SK-N-SH (cell line): ENCODE results near the gene LPXN. TPM values are rescaled to one million over a fixed set of nuclear protein-coding genes. Genes with fewer than 3 reads are reported as not detected.
A peak's percentile ranks its signal among the peaks of the same experiment; 100 is the strongest.

Experiments
- CTCF ChIA-PET: fragments of 300-600, 350-600 bp; formaldehyde crosslinking; extraction: SDS; loops from one replicate; lab custom pipeline; 2021; lab: Yijun Ruan, JAX
- POLR2A ChIA-PET: fragments of 350-600 bp; sonication (Branson Sonifier 250); formaldehyde crosslinking; extraction: SDS; loops from one replicate; lab custom pipeline; 2020; ENCODE audit warnings: antibody characterized with exemption, inconsistent platforms; lab: Yijun Ruan, JAX
- DNase-seq: peaks from one replicate; pipeline ENCODE4 v3.0.0; 2012
- H2AFZ ChIP-seq: fragments of 200-600 bp; sonication (generic); 2 replicates; pipeline ENCODE4 v1.8.1; 2016; ENCODE audit warnings: antibody characterized with exemption, mild to moderate bottlenecking, low read depth
- H3F3A ChIP-seq: fragments of 200-600 bp; sonication (generic); replicated peaks from 2 replicates; pipeline ENCODE3; 2016; ENCODE audit warnings: antibody characterized with exemption, mild to moderate bottlenecking; ENCODE audit not compliant: insufficient read depth
- H3K27ac ChIP-seq, 2 experiments: fragments of 200-500 bp in 1 of 2; fragments of 200-600 bp in 1 of 2; sonication (Bioruptor generic) in 1 of 2; sonication (generic), shearing (Covaris generic) in 1 of 2; 2 replicates each; pipeline versions ENCODE4 v1.5.1 to v1.6.1; 2014 to 2016; ENCODE audit warnings: low read depth in 2 of 2, inconsistent platforms in 1 of 2, low read length in 1 of 2, mild to moderate bottlenecking in 1 of 2, mixed read lengths in 1 of 2
- H3K27me3 ChIP-seq: fragments of 200-600 bp; sonication (generic), shearing (Covaris generic); 2 replicates; pipeline ENCODE4 v1.6.1; 2016; ENCODE audit warnings: mixed run types; ENCODE audit not compliant: insufficient read depth
- H3K36me3 ChIP-seq, 2 experiments: fragments of 200-500 bp in 1 of 2; fragments of 200-600 bp in 1 of 2; sonication (Bioruptor generic) in 1 of 2; sonication (generic) in 1 of 2; replicated peaks in 1 of 2; 2 replicates each; pipeline versions ENCODE3 to v1.5.1; 2014 to 2016; ENCODE audit warnings: low read length in 1 of 2, mild to moderate bottlenecking in 1 of 2; ENCODE audit not compliant: insufficient read depth in 2 of 2, control insufficient read depth in 1 of 2
- H3K4me1 ChIP-seq, 2 experiments: fragments of 200-500 bp in 1 of 2; fragments of 200-600 bp in 1 of 2; sonication (Bioruptor generic) in 1 of 2; sonication (generic), shearing (Covaris generic) in 1 of 2; 2 replicates each; pipeline versions ENCODE4 v1.5.1 to v1.6.1; 2014 to 2016; ENCODE audit warnings: low read depth in 1 of 2, low read length in 1 of 2, mixed run types in 1 of 2; ENCODE audit not compliant: insufficient read depth in 2 of 2, control insufficient read depth in 1 of 2
- H3K4me2 ChIP-seq: fragments of 200-600 bp; sonication (generic), shearing (Covaris generic); 2 replicates; pipeline ENCODE4 v1.6.1; 2017; ENCODE audit warnings: mixed run types
- H3K4me3 ChIP-seq, 2 experiments: fragments of 200-500 bp in 1 of 2; fragments of 200-600 bp in 1 of 2; sonication (Bioruptor generic) in 1 of 2; sonication (generic), shearing (Covaris generic) in 1 of 2; 2 replicates each; pipeline versions ENCODE4 v1.5.1 to v1.8.1; 2014 to 2016; ENCODE audit warnings: low read depth in 2 of 2, inconsistent platforms in 1 of 2, low read length in 1 of 2, mild to moderate bottlenecking in 1 of 2, mixed read lengths in 1 of 2, moderate library complexity in 1 of 2
- H3K79me2 ChIP-seq: fragments of 200-600 bp; sonication (generic); 2 replicates; pipeline ENCODE4 v1.8.1; 2017; ENCODE audit warnings: mild to moderate bottlenecking; ENCODE audit not compliant: insufficient read depth
- H3K9ac ChIP-seq: fragments of 200-600 bp; sonication (generic); 2 replicates; pipeline ENCODE4 v1.6.1; 2017; ENCODE audit warnings: mixed run types
- H3K9me2 ChIP-seq: fragments of 200-600 bp; sonication (generic); 2 replicates; pipeline ENCODE4 v1.6.1; 2017; ENCODE audit warnings: mixed run types
- H3K9me3 ChIP-seq: fragments of 200-600 bp; sonication (generic); 2 replicates; pipeline ENCODE4 v1.6.1; 2017; ENCODE audit warnings: mixed run types, mild to moderate bottlenecking, moderate library complexity
- H4K20me1 ChIP-seq: fragments of 200-600 bp; sonication (generic); 2 replicates; pipeline ENCODE4 v1.6.1; 2017; ENCODE audit warnings: mild to moderate bottlenecking, mixed run types; ENCODE audit not compliant: insufficient read depth
- CHD2 ChIP-seq: fragments of 150-350 bp; IDR thresholded peaks from 2 replicates; pipeline ENCODE4 v1.6.1; 2018; ENCODE audit warnings: low read length; ENCODE audit not compliant: partially characterized antibody
- EP300 ChIP-seq, 2 experiments: IDR thresholded peaks; 2 replicates each; pipeline versions ENCODE4 v1.4.0 to v1.6.1; 2012; ENCODE audit warnings: borderline replicate concordance in 1 of 2, low read depth in 1 of 2, low read length in 1 of 2
- FOSL2 ChIP-seq: IDR thresholded peaks from 2 replicates; pipeline ENCODE4 v1.4.0; 2012; ENCODE audit warnings: low read depth, mild to moderate bottlenecking, moderate library complexity, borderline replicate concordance
- FOXJ3 ChIP-seq: sonication (generic); formaldehyde crosslinking; IDR thresholded peaks from 2 replicates; pipeline ENCODE4 v1.5.1; 2020; ENCODE audit warnings: mild to moderate bottlenecking, missing genetic modification reagents
- GABPA ChIP-seq: IDR thresholded peaks from 2 replicates; pipeline ENCODE4 v1.4.0; 2012; ENCODE audit warnings: low read depth, mild to moderate bottlenecking
- GATA2 ChIP-seq: sonication (generic); formaldehyde crosslinking; IDR thresholded peaks from 2 replicates; pipeline ENCODE4 v1.5.0; 2020; ENCODE audit warnings: mild to moderate bottlenecking, missing genetic modification reagents
- JUND ChIP-seq: IDR thresholded peaks from 2 replicates; pipeline ENCODE4 v1.4.0; 2012
- MEF2A ChIP-seq: IDR thresholded peaks from 2 replicates; pipeline ENCODE4 v1.4.0; 2012; ENCODE audit warnings: low read depth, borderline replicate concordance
- PBX3 ChIP-seq: IDR thresholded peaks from 2 replicates; pipeline ENCODE4; 2012
- RAD21 ChIP-seq: IDR thresholded peaks from 2 replicates; pipeline ENCODE4 v1.6.1; 2012; ENCODE audit warnings: mild to moderate bottlenecking, low read length
- RFX5 ChIP-seq: IDR thresholded peaks from 2 replicates; pipeline ENCODE4 v1.6.1; 2012; ENCODE audit warnings: mild to moderate bottlenecking, improper control_type of control experiment, low read length
- SMC3 ChIP-seq: IDR thresholded peaks from 2 replicates; pipeline ENCODE4 v1.6.1; 2012; ENCODE audit warnings: low read depth, low read length, improper control_type of control experiment
- TCF12 ChIP-seq: IDR thresholded peaks from 2 replicates; pipeline ENCODE4 v1.4.0; 2012
- ZBTB33 ChIP-seq: IDR thresholded peaks from 2 replicates; pipeline ENCODE4 v1.4.0; 2012; ENCODE audit warnings: low read depth, borderline replicate concordance
- WGBS: methylation state at CpG from one replicate; pipeline ENCODE4 v1.1.6; 2017; ENCODE audit warnings: low lambda C conversion rate; 5-methylcytosine and 5-hydroxymethylcytosine counted together
- polyA plus RNA-seq, 3 experiments: library from polyadenylated mRNA; depleted of rRNA; stranded (reverse); fragments of >200 nt; gene quantifications; 2 replicates each; pipeline ENCODE4 v1.2.3, GENCODE V29; 2012
- TF ChIP-seq, protein P1 (sequence below): fragments of 200-600 bp; sonication (generic); IDR thresholded peaks from 2 replicates; pipeline ENCODE4 v1.6.1; 2017; ENCODE audit warnings: antibody characterized with exemption, mild to moderate bottlenecking, moderate library complexity
- TF ChIP-seq, protein P2 (sequence below): IDR thresholded peaks from 2 replicates; pipeline ENCODE4 v1.6.1; 2012; ENCODE audit warnings: mild to moderate bottlenecking, low read depth, low read length, moderate library complexity

Gene LPXN
- polyA plus RNA-seq, 1 of the 3 experiments (the other 2 are of a cell fraction) = 4.4 TPM

DNA sequence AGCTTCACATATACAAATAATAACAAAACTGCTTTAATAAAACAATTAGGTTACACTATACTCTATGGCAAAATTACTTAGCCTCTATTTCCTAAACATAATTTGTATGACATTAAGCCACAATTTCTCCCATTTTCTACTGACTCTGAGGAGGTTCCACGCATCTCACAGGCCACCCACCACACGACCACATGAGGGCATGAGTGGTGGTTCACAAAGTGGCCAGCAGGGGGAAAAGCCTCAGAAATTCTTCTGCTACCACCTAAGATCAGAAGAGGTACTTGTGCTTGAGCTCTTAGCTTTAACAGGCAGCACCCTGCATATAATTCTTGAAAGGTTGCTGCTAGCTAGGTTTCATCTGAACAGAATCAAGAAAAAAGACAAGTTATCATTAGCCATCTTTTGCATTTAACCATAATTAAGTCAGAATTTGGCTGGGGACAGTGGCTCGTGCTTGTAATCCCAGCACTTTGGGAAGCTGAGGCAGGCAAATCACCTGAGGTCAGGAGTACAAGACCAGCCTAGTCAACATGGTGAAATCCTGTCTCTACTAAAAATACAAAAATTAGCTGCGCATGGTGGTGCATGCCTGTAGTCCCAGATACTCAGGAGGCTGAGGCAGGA is 7.7 kb downstream of the LPXN start:
- H3K36me3 ChIP-seq = peaks cover 5 to 33% of the 10 kb centered on the region in 2 experiments
- no peaks in the 10 kb centered on the region for H3K9me3 ChIP-seq
- TF ChIP-seq CHD2 = no peak
- peak; percentile 58 for TF ChIP-seq SMC3
- TF ChIP-seq, protein P1, sequence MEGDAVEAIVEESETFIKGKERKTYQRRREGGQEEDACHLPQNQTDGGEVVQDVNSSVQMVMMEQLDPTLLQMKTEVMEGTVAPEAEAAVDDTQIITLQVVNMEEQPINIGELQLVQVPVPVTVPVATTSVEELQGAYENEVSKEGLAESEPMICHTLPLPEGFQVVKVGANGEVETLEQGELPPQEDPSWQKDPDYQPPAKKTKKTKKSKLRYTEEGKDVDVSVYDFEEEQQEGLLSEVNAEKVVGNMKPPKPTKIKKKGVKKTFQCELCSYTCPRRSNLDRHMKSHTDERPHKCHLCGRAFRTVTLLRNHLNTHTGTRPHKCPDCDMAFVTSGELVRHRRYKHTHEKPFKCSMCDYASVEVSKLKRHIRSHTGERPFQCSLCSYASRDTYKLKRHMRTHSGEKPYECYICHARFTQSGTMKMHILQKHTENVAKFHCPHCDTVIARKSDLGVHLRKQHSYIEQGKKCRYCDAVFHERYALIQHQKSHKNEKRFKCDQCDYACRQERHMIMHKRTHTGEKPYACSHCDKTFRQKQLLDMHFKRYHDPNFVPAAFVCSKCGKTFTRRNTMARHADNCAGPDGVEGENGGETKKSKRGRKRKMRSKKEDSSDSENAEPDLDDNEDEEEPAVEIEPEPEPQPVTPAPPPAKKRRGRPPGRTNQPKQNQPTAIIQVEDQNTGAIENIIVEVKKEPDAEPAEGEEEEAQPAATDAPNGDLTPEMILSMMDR = peak; percentile 80
- peak; percentile 45 for TF ChIP-seq RAD21
- H4K20me1 ChIP-seq = no peaks in the 10 kb centered on the region
- no peak overlapping the region for H3K9ac ChIP-seq
- no peaks in the 10 kb centered on the region for H3K9me2 ChIP-seq
- no peak overlapping the region for H3K4me3 ChIP-seq
- POLR2A ChIA-PET = interaction anchor here (1.0 kb wide), 1 partner anchor 9 kb away, joined by 3 read pairs; no protein-coding TSS in a partner anchor
- CTCF ChIA-PET = interaction anchor here (0.6 to 3.6 kb wide), 27 partner anchors 9 to 1944 kb away, joined by 3 to 33 read pairs (median 3); partner anchors contain the start of genes LPXN and ZFP91
- peaks cover 4% of the 10 kb centered on the region for H3F3A ChIP-seq
- H3K79me2 ChIP-seq = peaks cover 3% of the 10 kb centered on the region; the same call in 1 of the 2 replicates
- H3K4me2 ChIP-seq = no peak overlapping the region
- H3K4me1 ChIP-seq = peaks cover 0 to 4% of the 10 kb centered on the region in 2 experiments; a peak in 1 of 4 replicates
- no peaks in the 10 kb centered on the region for H3K27me3 ChIP-seq
- peak; percentile 52 for DNase-seq
- no peak overlapping the region for H3K27ac ChIP-seq
- H2AFZ ChIP-seq = no peak overlapping the region
- WGBS = 75% methylated on average over 4 of the region's 4 CpGs

- Histone ChIP-seq H3K27me3 (no peaks in the 10 kb centered on the region), H3F3A (no peaks in the 10 kb centered on the region), H4K20me1 (no peaks in the 10 kb centered on the region), H3K4me3 (no peak overlapping the region), H3K4me2 (no peak overlapping the region), H3K27ac (no peak overlapping the region), H3K9ac (no peak overlapping the region), H3K9me2 (no peaks in the 10 kb centered on the region), H3K79me2 (no peaks in the 10 kb centered on the region), H2AFZ (no peak overlapping the region), H3K36me3 (peaks cover 11 to 45% of the 10 kb centered on the region in 2 experiments), H3K4me1 (no peaks in the 10 kb centered on the region), H3K9me3 (no peaks in the 10 kb centered on the region)
- ChIA-PET CTCF (interaction anchor here (1.0 to 1.1 kb wide), 3 partner anchors 12 to 494 kb away, joined by 3 to 4 read pairs (median 3); no protein-coding TSS in a partner anchor), POLR2A (no interaction called here)
- no peak for DNase-seq
- no peak for TF ChIP-seq FOSL2
- TF ChIP-seq GATA2 (CRISPR knock-in tag) = no peak
- TF ChIP-seq EP300 (IDR thresholded peaks at IDR 0.05; ENCODE audit: borderline replicate concordance in 1 of 2, low read depth in 1 of 2, low read length in 1 of 2) = no peak
- no peak for TF ChIP-seq JUND
- no peak for TF ChIP-seq RFX5
- TF ChIP-seq, protein P2, sequence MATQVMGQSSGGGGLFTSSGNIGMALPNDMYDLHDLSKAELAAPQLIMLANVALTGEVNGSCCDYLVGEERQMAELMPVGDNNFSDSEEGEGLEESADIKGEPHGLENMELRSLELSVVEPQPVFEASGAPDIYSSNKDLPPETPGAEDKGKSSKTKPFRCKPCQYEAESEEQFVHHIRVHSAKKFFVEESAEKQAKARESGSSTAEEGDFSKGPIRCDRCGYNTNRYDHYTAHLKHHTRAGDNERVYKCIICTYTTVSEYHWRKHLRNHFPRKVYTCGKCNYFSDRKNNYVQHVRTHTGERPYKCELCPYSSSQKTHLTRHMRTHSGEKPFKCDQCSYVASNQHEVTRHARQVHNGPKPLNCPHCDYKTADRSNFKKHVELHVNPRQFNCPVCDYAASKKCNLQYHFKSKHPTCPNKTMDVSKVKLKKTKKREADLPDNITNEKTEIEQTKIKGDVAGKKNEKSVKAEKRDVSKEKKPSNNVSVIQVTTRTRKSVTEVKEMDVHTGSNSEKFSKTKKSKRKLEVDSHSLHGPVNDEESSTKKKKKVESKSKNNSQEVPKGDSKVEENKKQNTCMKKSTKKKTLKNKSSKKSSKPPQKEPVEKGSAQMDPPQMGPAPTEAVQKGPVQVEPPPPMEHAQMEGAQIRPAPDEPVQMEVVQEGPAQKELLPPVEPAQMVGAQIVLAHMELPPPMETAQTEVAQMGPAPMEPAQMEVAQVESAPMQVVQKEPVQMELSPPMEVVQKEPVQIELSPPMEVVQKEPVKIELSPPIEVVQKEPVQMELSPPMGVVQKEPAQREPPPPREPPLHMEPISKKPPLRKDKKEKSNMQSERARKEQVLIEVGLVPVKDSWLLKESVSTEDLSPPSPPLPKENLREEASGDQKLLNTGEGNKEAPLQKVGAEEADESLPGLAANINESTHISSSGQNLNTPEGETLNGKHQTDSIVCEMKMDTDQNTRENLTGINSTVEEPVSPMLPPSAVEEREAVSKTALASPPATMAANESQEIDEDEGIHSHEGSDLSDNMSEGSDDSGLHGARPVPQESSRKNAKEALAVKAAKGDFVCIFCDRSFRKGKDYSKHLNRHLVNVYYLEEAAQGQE = no peak
- no peak for TF ChIP-seq PBX3
- TF ChIP-seq TCF12 = no peak
- no peak for TF ChIP-seq FOXJ3
- no peak for TF ChIP-seq ZBTB33
- TF ChIP-seq MEF2A = no peak
- TF ChIP-seq, protein P1 = no peak
- TF ChIP-seq SMC3 = no peak
- no peak for TF ChIP-seq GABPA
These were observed 11.4 kb downstream of the LPXN start for GRCh38 chr11:58564231-58564630.
